CD4-positive, alpha-beta T cell treated with Interleukin-10 for 1 hour (primary cell): ENCODE data around the gene NEK6.

Experiments
- DNase-seq: peaks from one replicate; pipeline ENCODE4 v3.0.0-alpha.2; 2020

The NEK6 gene

GRCh38 chr9:124257844-124258606, at the start of gene NEK6:
Gene NEK6 (plus strand): TSS chr9:124257949. CDS start chr9:124301965, 44,016 bp downstream.
- DNase-seq: peak; percentile 62

DNA sequence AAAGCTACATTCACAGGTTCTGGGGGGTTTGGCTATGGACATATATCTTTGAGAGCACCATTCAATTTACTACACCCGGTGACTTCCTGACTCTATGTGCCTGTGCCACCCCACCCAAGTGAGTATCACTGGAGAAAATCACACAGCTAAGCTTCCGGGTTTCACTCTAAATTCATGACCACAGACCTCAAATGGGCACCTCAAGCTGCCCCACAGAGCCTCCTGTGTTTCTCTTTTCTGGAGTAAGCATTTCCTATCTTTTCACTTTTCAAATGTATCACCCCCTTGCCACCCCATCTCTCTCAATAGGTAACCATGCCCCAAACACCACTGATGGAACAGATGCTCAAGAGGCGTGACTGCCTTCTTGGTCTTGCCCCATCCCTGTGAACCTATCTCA, 49.2 kb upstream of the NEK6 start:
- DNase-seq: peak; percentile 36

GRCh38 chr9:124209279-124209678, 48.5 kb upstream of the NEK6 start:
- no peak for DNase-seq

DNA sequence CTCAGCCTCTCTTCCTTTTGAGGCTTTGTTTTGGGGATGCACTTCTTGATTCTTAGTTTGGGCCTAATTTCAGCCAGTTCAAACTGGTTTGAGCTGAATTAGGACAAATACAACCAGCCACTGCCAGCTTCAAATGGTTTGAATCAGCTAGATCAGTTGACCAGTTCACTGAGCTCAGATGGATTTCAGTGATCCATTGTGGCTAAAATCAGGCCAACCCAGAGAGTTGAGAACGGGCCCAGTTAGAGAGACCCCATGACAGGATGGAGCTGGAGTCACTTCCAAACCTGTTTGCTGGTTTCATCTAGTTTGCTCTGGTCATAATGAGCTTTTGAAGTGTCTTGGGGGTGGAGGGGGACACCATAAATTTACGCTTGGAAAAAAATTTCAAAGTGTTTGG, 48.0 kb upstream of the NEK6 start:
- DNase-seq: no peak

DNA sequence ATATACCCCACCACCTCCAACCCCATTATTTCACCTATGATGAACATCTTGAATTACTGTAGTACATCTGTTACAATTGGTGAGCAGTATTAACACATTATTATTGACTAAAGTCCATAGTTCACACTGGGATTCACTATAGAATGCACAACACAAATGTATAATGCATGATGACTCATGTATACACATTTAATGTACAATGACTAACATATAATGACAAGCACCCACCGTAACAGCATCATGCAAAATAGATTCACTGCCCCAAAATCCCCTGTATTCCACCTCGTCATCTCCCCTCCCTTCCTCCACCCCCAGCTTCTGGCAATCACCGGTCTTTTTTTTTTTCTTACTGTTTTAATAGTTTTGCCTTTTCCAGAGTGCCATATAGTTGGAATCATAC, 47.1 kb upstream of the NEK6 start:
- no peak for DNase-seq

DNA sequence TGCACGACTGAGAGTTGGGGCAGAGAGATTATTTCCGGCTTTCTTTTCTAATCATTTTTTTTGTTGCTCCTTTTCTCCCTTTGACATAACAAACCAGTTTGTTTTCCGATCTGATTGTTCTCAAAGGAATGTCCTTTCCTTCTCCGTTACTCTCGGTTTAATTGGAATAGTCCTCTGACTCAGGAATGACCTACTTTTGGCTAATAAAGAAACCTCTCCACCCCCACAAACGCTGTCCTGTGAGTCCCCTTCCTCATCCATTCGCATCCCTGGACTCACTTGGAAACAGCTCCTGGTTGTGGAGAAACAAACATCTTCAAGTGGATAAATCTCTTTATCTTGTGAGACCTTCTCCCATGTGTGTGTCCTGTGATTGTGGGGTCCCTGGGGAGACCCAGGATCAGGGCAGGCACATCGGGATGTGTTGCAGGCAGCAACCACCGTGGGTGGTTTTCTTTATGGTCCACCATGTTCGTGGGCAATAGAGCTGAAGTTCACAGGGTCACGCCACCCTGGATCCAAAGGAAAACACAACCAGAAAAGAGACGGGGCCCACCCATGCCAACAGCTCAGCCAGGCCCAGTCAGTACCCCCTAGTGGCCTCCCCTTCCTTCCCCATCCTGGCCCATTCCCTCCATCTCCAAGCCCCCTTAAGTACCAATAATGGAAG, 45.2 kb upstream of the NEK6 start:
- DNase-seq: no peak

DNA sequence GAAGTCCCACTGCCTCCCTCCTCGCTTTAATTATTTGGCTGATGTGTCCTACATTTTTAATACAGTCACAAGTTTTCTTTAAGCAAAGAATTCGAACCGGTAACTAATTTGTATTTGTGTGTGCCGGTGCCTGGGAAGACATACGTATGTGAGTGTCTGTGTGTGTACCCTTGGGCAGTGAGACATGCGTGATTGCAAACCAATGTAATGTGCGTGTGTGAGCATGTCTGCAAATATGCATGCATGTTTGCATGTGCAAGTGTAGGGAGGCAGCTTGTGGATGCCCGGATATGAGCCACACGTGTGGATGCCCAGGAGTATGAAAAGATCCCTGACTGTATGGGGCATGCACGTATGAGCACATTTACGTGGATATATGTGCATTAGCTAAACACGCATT, 44.4 kb upstream of the NEK6 start:
- DNase-seq: no peak

GRCh38 chr9:124214116-124214515, 43.6 kb upstream of the NEK6 start:
- no peak for DNase-seq

GRCh38 chr9:124214596-124215367, 43.0 kb upstream of the NEK6 start:
- DNase-seq: no peak

DNA sequence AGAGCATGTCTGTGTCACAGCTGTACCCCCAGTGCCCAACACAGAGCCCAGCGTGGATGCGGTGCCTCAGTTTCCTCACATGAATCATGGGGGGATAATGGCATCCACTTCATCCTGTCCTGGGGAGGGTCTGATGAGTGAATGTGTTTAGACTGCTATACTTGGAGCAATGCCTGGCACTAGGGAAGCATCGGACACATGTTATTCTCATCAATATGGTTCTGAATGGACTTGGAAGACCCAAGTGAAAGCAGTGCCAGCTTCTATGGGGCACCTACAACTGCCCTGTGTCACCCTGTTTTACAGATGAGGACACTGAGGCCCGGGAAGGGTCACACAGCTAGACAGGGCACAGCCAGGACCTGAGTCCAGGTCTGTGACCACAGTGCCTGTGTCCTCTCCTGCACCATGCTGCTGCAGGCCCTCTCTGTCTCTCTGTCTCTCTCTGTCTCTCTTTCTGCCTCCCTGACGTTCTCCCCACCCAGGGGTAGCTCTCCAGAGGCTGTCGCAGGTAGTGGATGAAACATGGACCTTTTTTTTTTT, 42.3 kb upstream of the NEK6 start:
- no peak for DNase-seq

- no peak for DNase-seq
These were observed 41.8 kb upstream of the NEK6 start for GRCh38 chr9:124215956-124216355.

- DNase-seq: peak; percentile 66
These were observed 41.1 kb upstream of the NEK6 start for GRCh38 chr9:124216474-124217176.

DNA sequence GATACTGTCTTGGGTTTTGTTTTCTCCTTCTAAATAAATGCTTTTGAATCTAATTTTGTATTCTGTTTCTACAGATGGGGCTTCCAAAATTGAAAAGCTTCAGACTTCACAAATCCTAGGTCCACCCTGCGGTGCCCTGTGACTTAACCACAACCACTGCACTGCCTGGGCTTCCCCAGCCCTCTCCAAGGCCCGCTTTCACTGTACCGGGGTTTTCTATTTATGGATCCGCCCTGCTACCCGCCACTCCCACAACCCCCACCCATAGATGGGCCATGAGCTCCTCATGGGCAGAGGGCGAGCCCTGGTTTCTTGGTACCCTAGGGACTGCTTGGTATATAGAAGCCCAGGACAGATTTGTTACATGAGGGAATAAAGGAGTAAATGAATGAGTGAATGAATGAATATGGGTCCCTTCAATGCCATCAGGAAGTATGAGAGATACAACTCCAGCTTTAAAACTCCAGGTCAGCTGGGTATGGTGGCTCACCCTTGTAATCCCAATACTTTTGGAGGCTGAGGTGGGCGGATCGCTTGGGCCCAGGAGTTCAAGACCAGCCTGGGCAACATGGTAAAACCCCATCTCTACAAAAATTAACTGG, 39.8 kb upstream of the NEK6 start:
- peak; percentile 15 for DNase-seq

GRCh38 chr9:124218438-124218982, 39.2 kb upstream of the NEK6 start:
- DNase-seq: peak; percentile 32

DNA sequence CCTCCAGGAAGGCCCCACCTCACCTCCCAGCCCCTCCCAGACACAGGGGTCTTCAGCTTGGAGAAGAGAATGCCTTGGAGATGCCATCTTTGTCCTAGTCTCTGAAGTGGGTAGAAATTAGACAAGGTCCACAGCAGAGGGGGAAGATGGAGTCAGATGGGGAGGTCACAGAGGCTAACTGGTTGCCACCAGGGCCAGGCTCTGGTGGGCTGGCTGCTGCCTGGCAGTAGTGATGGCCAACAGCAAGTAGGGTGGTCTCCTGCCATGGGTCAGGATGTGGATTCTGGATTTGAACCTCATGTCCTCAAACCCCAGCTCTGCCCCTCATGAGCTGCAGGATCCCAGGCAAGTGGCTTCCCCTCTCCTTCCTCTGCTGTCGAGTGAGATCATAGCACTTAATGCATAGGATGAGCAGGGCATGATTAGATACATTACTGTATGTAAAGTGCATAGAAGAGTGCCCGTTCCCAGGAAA, 38.7 kb upstream of the NEK6 start:
- DNase-seq: no peak

DNA sequence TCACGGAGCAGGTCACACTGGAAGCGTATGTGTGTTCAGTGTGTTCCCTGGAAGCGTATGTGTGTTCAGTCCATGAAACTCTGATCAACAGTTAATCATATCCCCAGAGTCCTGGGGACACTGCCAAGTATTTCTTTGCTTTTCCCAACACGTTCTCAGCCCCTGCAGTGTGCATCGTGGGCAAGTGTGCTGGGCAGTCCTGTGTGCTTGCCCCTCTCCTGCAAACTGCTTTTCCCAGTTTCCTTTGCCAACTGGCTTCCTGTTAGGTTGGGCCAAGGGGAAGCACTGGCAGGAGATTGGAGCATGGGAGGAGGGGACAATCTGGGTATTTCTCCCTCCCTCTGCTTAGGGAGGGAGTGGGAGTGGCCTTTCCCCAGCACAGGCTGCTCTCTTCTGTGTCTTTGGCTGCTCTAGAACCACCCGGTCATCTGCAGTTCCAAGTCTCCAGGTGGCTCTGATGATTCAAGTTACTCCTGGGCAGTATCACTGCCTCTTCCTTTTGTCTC, 36.8 kb upstream of the NEK6 start:
- DNase-seq: no peak

- no peak for DNase-seq
These were observed 36.1 kb upstream of the NEK6 start for GRCh38 chr9:124221676-124222075.

DNA sequence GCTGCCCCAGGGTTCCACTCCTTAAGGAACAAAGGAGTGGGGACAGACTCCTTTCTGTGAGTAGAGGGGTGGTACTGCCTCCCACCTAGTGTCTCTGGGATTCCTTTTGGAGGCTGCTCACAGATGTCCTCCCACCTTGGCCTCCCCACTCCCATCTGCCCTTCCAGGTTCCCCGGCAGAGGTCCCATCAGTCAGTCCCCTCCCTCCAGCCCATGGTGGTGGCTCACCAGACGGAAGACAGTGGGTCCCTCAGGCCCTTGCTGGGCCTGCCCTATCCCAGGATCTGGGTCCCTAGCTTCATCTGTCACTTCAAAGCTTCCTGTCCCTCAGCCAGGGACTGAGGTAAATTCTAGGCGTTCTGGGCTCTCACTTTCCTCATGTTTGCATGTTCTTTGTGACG, 35.6 kb upstream of the NEK6 start:
- DNase-seq: no peak

- DNase-seq: no peak
These were observed 34.6 kb upstream of the NEK6 start for GRCh38 chr9:124222918-124223720.

DNA sequence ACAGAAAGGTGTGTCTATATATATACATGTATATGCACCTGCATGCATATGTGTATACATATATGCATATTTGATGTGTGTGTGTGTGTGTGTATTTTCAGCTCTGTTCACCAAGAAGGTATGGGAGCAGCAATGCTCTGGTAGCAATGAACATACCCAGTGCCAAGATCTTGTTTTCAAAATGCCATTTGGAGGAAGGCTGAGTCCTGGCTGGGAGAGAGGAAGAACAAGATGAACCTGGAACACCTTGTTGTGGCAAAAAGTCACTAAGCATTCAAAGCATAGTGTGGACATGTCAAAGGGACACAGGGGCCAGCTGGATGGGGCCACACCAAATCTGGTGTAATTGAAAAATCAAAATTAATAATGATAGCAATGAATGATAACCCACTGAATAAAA, 31.8 kb upstream of the NEK6 start:
- no peak for DNase-seq

DNA sequence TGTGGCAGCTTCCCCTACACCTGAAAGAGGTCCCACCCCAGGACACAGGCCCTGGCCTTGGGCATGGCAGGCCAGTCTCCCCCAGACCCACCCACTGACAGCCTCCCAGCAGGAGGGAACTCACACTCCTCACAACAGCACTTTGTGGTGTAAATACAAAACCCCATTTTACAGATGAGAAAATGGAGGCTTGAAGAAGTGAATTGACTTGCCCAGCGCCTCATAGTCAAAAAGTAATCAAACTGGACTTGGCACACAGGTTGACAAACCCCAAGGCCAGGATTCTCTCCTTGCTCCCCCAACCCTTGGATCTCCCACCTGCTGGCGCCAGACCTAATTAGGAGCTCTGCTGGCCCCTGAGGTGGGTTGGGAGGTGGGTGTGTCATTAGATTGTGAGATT, 29.2 kb upstream of the NEK6 start:
- DNase-seq: no peak
